Pancreas (tissue), 10 donors: ENCODE measurements around the gene PLEKHO2. TPM values are rescaled to one million over a fixed set of nuclear protein-coding genes. Genes with fewer than 3 reads are reported as not detected.

Source experiments
- ATAC-seq, 4 donors: fragments of 200-7000 bp; cut with Tn5 transposase; one replicate each; pipeline versions ENCODE4 v1.8.0 to v1.9.1; 2020; ENCODE audit warnings: mild to moderate bottlenecking in 4 of 4, moderate library complexity in 4 of 4
- DNase-seq, 6 donors: peaks; one replicate each; pipeline ENCODE4 v3.0.0-alpha.2; 2020
- FAIRE-seq: peaks from 2 replicates; lab custom pipeline; 2012; peaks lifted over from hg19 to GRCh38; lab: Jason Lieb, UNC
- H3K27ac ChIP-seq, 4 donors: fragments of 200-600 bp; sonication (generic); 1 replicate in 3 of 4; 2 replicates in 1 of 4; pipeline versions ENCODE4 v1.5.0 to v1.8.0; 2020
- H3K27me3 ChIP-seq, 4 donors: fragments of 200-600 bp; one replicate each; pipeline ENCODE4 v1.8.0; 2021
- H3K36me3 ChIP-seq, 3 donors: fragments of 200-600 bp; sonication (generic) in 1 of 3; one replicate each; pipeline versions ENCODE4 v1.5.0 to v1.8.0; 2020 to 2021
- H3K4me1 ChIP-seq, 3 donors: fragments of 200-600 bp; one replicate each; pipeline ENCODE4 v1.8.0; 2021
- H3K4me3 ChIP-seq, 4 donors: fragments of 200-600 bp; sonication (generic) in 2 of 4; one replicate each; pipeline versions ENCODE4 v1.5.0 to v1.8.0; 2020 to 2021
- H3K9me3 ChIP-seq, 4 donors: fragments of 200-600 bp; one replicate each; pipeline ENCODE4 v1.8.0; 2021
- CTCF ChIP-seq, 4 donors: fragments of 200-600 bp; sonication (generic) in 3 of 4; IDR thresholded peaks; one replicate each; pipeline versions ENCODE4 v1.5.0 to v1.8.0; 2021; ENCODE audit warnings: antibody characterized with exemption in 4 of 4
- WGBS, 2 donors: extraction: QIAGEN DNeasy Blood & Tissue Kit; methylation state at CpG; one replicate each; pipeline ENCODE4 v1.1.7; 2013; 5-methylcytosine and 5-hydroxymethylcytosine counted together
- intact Hi-C, 3 donors: fragments of 100-400 bp; cut with DNase I; formaldehyde crosslinking; loops; one replicate each; pipeline versions ENCODE4 v1.11.1 to v1.14.2; 2022
- polyA plus RNA-seq, 2 donors: library from polyadenylated mRNA; stranded (reverse); fragments of 200-250 nt; gene quantifications; one replicate each; pipeline ENCODE4 v1.2.3, GENCODE V29; 2013
- total RNA-seq, 6 donors: library from RNA; stranded (reverse); fragmentation: NEBNext Ultra II Directional in 4 of 6; extraction: Animal tissue kit (Norgen Biotek cat#: 25700) in 4 of 6; gene quantifications; one replicate each; pipeline versions ENCODE4 v1.2.1 to v1.2.4, GENCODE V29; 2021 to 2023
- donor health status: healthy with polysubstance abuse.
- donor health status: DM: no; HTN: no; CAD: no; lungs with moderate emphysema.
- donor health status: DM: no; HTN: no; CAD: no.
- donor health status: control.
- donor health status: control.
- donor health status: Bipolar disorder and iron deficiency.
- donor health status: DM: yes; HTN: yes; CAD: no.
- donor health status: DM: no; HTN: no; CAD: no.
- donor health status: DM: no; HTN: no; CAD: no.
- donor health status: DM: yes; HTN: yes; CAD: no.

PLEKHO2 gene
- total and polyA plus RNA-seq, 8 donors, result 1.3 to 13.5 (median 5.3) TPM

GRCh38 chr15:64875641-64876223, 34.0 kb downstream of the PLEKHO2 start:
- TF ChIP-seq CTCF (IDR thresholded peaks at IDR 0.05), result no peak

GRCh38 chr15:64877435-64877834, 35.7 kb downstream of the PLEKHO2 start:
- ATAC-seq (peak; percentile 89 to 93 (median 91)), DNase-seq (peak; percentile 74 to 90 (median 87)), FAIRE-seq (no peak)
- Histone ChIP-seq H3K4me1 (peaks cover 0 to 9% (median 5%) of the 10 kb centered on the region in 3 donors), H3K27me3 (no peaks in the 10 kb centered on the region), H3K4me3 (no peak overlapping the region), H3K36me3 (no peaks in the 10 kb centered on the region), H3K9me3 (no peaks in the 10 kb centered on the region), H3K27ac (peak overlapping the region in 3 of 4 donors; percentile 22 to 51 (median 46))
- intact Hi-C loops, result no loop called here
- TF ChIP-seq CTCF (IDR thresholded peaks at IDR 0.05), result no peak
- 3 to 13% methylated on average over 3 of the region's 3 CpGs for WGBS, 2 donors

More at GRCh38 chr15:64875641-64876223, 34.0 kb downstream of the PLEKHO2 start:
- Histone ChIP-seq H3K27me3 (no peaks in the 10 kb centered on the region), H3K4me3 (no peak overlapping the region), H3K9me3 (no peaks in the 10 kb centered on the region), H3K27ac (no peak overlapping the region), H3K4me1 (peaks cover 0 to 9% (median 5%) of the 10 kb centered on the region in 3 donors), H3K36me3 (no peaks in the 10 kb centered on the region)
- WGBS, 2 donors, result 83 to 86% methylated on average over 3 of the region's 3 CpGs
- DNase-seq (no peak), FAIRE-seq (no peak), ATAC-seq (no peak)
- intact Hi-C loops, result no loop called here

GRCh38 chr15:64878705-64879104, 37.0 kb downstream of the PLEKHO2 start:
- 73 to 86% methylated on average over 8 of the region's 8 CpGs for WGBS, 2 donors
- peak in 1 of 4 donors; percentile 18 for ATAC-seq
- Histone ChIP-seq H3K36me3 (no peaks in the 10 kb centered on the region), H3K27me3 (no peaks in the 10 kb centered on the region), H3K4me1 (peaks cover 0 to 11% (median 5%) of the 10 kb centered on the region in 3 donors), H3K4me3 (no peak overlapping the region), H3K9me3 (no peaks in the 10 kb centered on the region), H3K27ac (peak overlapping the region in 2 of 4 donors; percentile 46 to 51)
- intact Hi-C loops, result no loop called here
- DNase-seq, result no peak
- no peak for TF ChIP-seq CTCF (IDR thresholded peaks at IDR 0.05)
- FAIRE-seq, result no peak

GRCh38 chr15:64883100-64883581, 41.4 kb downstream of the PLEKHO2 start:
- peak overlapping the region in 2 of 4 donors; percentile 13 to 53 for H3K27ac ChIP-seq
- peak in 3 of 4 donors; percentile 46 to 64 (median 58) for ATAC-seq
- TF ChIP-seq CTCF (IDR thresholded peaks at IDR 0.05), result no peak
- FAIRE-seq, result no peak
- DNase-seq, result no peak
- H3K4me1 ChIP-seq, result peaks cover 0 to 7% (median 0%) of the 10 kb centered on the region in 3 donors
- no peaks in the 10 kb centered on the region for H3K27me3 ChIP-seq
- intact Hi-C loops, result no loop called here
- H3K4me3 ChIP-seq, result no peak overlapping the region
- H3K9me3 ChIP-seq, result no peaks in the 10 kb centered on the region
- H3K36me3 ChIP-seq, result no peaks in the 10 kb centered on the region
- WGBS, 2 donors, result 66 to 67% methylated on average over 5 of the region's 5 CpGs

- FAIRE-seq (no peak), ATAC-seq (peak in 3 of 4 donors; percentile 50 to 82 (median 76)), DNase-seq (peak in 3 of 6 donors; percentile 47 to 72 (median 67))
- TF ChIP-seq CTCF (IDR thresholded peaks at IDR 0.05), result no peak
- H3K4me1 ChIP-seq, result peaks cover 0 to 7% (median 0%) of the 10 kb centered on the region in 3 donors
- no peaks in the 10 kb centered on the region for H3K36me3 ChIP-seq
- H3K27me3 ChIP-seq, result no peaks in the 10 kb centered on the region
- intact Hi-C loops, result no loop called here
- no peaks in the 10 kb centered on the region for H3K9me3 ChIP-seq
- peak overlapping the region in 2 of 4 donors; percentile 13 to 53 for H3K27ac ChIP-seq
- 49% methylated on average over 10 of the region's 10 CpGs for WGBS, 2 donors
- no peak overlapping the region for H3K4me3 ChIP-seq
Observed at GRCh38 chr15:64883997-64884511, 42.3 kb downstream of the PLEKHO2 start.
